Measurements from ENCODE around the gene NCAM1.

- TF ChIP-seq CTCF (IDR thresholded peaks at IDR 0.05; ENCODE audit: low read depth, low read length) (no peak), EZH2phosphoT487 (IDR thresholded peaks at IDR 0.05; ENCODE audit: low read depth) (no peak)
Observed at GRCh38 chr11:113018913-113019312, 57.7 kb downstream of the NCAM1 start.
